ENCODE measurements around the gene GRK5.

GRK5 gene

GRCh38 chr10:119346095-119346832 is 138.9 kb downstream of the GRK5 start:
- no peak for DNase-seq

- no peak for DNase-seq
These were observed 140.0 kb downstream of the GRK5 start for GRCh38 chr10:119347181-119347974.

- DNase-seq = no peak
These were observed 140.7 kb downstream of the GRK5 start for GRCh38 chr10:119348106-119348505.

GRCh38 chr10:119348516-119349240 is 141.3 kb downstream of the GRK5 start:
- DNase-seq = no peak

GRCh38 chr10:119349341-119349740 is 142.0 kb downstream of the GRK5 start:
- DNase-seq = no peak

GRCh38 chr10:119349937-119350501 is 142.6 kb downstream of the GRK5 start:
- DNase-seq = no peak

- DNase-seq = no peak
These were observed 143.2 kb downstream of the GRK5 start for GRCh38 chr10:119350502-119351097.

- DNase-seq = no peak
These were observed 143.8 kb downstream of the GRK5 start for GRCh38 chr10:119351189-119351588.

- DNase-seq = no peak
These were observed 144.7 kb downstream of the GRK5 start for GRCh38 chr10:119352042-119352441.

- no peak for DNase-seq
These were observed 145.4 kb downstream of the GRK5 start for GRCh38 chr10:119352807-119353206.

GRCh38 chr10:119353421-119353820 is 146.1 kb downstream of the GRK5 start:
- DNase-seq = no peak

GRCh38 chr10:119355930-119356329 is 148.6 kb downstream of the GRK5 start:
- no peak for DNase-seq

- no peak for DNase-seq
These were observed 150.2 kb downstream of the GRK5 start for GRCh38 chr10:119357412-119358151.

GRCh38 chr10:119358152-119358512 is 150.8 kb downstream of the GRK5 start:
- DNase-seq = no peak

- DNase-seq = no peak
These were observed 151.2 kb downstream of the GRK5 start for GRCh38 chr10:119358567-119358966.

GRCh38 chr10:119359025-119359424 is 151.7 kb downstream of the GRK5 start:
- DNase-seq = no peak

- DNase-seq = peak in 1 of 5 donors; percentile 18
These were observed 153.0 kb downstream of the GRK5 start for GRCh38 chr10:119360181-119360921.

- DNase-seq = no peak
These were observed 153.7 kb downstream of the GRK5 start for GRCh38 chr10:119361037-119361436.

- DNase-seq = no peak
These were observed 154.8 kb downstream of the GRK5 start for GRCh38 chr10:119362122-119362521.

- no peak for DNase-seq
These were observed 157.6 kb downstream of the GRK5 start for GRCh38 chr10:119364645-119365600.
